ENCODE measurements around the gene DCLRE1A.

DNA sequence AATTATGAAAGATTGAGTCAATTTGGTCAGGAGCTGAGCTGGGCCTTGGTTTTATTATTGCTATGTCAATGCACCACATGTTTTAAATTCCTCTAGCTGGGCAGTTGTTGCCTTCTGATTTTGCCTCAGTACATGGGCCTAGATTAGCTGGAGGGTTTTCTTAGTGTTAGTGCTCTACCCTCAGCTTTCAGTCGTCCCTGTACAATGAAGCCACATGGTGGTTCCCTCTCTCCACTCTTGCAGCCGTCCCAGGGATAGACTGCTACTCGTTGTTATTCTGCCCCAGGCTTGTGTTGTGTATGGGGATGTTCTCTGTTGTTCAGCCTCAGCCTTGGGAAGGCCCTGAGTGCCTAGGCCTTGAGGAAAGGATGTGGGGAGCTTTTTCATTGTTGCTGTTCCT lies 37.6 kb upstream of the DCLRE1A start:
- TF ChIP-seq, protein P1, sequence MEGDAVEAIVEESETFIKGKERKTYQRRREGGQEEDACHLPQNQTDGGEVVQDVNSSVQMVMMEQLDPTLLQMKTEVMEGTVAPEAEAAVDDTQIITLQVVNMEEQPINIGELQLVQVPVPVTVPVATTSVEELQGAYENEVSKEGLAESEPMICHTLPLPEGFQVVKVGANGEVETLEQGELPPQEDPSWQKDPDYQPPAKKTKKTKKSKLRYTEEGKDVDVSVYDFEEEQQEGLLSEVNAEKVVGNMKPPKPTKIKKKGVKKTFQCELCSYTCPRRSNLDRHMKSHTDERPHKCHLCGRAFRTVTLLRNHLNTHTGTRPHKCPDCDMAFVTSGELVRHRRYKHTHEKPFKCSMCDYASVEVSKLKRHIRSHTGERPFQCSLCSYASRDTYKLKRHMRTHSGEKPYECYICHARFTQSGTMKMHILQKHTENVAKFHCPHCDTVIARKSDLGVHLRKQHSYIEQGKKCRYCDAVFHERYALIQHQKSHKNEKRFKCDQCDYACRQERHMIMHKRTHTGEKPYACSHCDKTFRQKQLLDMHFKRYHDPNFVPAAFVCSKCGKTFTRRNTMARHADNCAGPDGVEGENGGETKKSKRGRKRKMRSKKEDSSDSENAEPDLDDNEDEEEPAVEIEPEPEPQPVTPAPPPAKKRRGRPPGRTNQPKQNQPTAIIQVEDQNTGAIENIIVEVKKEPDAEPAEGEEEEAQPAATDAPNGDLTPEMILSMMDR (IDR thresholded peaks at IDR 0.05) = peak in 1 of 4 experiments; percentile 10
- TF ChIP-seq POLR2A (IDR thresholded peaks at IDR 0.05) (no peak), EP300 (IDR thresholded peaks at IDR 0.05) (no peak), POLR2AphosphoS5 (IDR thresholded peaks at IDR 0.05) (no peak)

Data from gastroesophageal sphincter (tissue), 3 donors.